Embryonic facial prominence (tissue), 1 donor: Measurements from ENCODE around the gene OPCML.

Experiments used
- DNase-seq: peaks from one replicate; pipeline ENCODE4 v3.0.0-alpha.2; 2016; ENCODE audit errors: extremely low spot score

OPCML gene

DNA sequence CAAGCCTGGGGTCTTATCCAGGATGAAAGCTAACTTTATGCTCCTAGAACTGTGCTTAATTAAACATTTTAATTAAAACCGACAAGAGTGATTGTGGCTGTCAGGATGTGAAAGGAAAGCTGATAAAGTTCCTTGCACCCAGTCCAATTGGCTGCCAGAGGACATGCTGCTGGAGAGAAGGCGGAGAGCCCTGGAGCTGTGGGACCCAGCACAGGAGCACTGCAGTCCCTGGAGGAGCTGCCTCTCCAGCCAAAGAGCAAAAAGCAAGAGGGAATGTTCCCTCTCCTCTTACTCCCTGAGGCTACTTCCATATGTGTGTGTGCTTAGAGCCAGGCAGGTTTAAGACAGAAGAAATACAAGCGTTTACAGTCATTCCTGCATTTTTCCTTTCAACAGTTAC lies 118.6 kb downstream of the OPCML start:
- no peak for DNase-seq

DNA sequence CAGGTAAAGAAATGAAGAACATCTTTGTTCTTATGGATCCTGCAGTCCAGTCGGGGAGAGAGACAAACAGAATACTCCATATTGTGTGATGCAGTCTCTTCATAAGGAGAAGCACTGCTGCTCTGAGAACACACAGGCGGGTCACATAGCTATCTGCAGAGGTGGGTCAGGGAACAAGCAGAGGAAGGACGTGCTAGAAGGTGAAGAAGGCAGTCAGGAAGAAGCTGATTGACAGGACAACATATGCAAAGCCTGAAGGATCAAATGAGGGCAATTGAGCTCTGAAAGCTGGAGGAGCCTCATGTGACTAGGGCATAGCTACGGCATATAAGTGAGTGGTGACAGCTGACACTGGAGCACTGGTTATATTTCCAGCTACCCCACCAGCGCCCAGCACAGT lies 122.5 kb downstream of the OPCML start:
- DNase-seq: no peak

DNA sequence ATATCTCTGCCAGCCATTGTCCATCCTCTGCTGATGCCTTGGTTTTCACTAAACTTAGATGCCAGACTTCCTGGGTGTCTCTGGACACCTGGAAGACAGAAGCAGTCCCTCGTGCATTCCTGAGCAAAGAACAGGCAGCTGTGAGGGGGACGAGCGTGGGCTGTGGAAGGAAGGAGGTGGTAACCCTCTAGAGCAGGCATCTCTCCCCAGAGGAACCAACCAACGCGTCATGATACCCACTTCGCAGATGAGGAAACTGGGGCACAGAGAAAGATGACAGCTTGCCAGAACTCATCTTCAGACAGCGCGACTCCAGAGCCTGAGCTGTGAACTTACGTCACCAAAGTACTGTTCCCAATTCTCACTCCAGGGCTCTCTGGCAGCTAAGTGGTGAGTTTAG lies 123.4 kb downstream of the OPCML start:
- DNase-seq: no peak

DNA sequence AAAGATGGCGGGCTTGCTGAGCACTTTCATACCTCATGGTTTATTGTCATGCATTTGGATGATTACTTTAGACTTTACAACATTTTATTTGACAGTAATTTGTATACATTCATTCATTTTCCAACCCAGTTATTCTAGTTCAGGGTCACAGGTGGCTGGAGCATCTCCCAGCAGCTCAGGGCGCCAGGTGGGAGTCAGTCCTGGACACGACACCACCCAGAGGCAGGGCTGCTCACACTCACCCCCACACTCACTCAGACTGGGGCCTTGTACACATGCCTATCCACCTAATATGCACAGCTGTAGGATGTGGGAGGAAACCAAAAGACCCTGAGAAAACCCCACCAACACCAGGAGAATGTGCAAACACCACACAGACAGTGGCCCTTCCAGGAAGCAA lies 123.9 kb downstream of the OPCML start:
- no peak for DNase-seq

DNA sequence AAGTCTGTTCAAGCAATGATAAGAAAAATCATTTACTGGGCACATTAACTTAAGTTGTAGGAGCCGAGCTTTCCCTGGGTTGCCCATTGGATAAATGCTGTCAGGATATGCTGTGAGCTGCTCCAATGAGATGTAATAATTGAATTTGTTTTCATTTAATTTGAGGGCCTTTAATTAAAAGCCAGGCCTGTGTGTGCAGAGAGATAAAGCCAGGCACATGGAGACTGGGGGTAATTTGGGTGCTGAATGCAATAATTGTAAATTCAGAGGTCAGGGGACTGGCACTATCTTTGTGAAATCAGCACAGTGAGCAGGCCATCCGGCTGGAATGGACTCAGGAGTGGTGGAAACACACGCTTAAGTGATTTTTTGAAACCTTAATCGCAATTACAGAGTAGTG lies 125.8 kb downstream of the OPCML start:
- DNase-seq: no peak

DNA sequence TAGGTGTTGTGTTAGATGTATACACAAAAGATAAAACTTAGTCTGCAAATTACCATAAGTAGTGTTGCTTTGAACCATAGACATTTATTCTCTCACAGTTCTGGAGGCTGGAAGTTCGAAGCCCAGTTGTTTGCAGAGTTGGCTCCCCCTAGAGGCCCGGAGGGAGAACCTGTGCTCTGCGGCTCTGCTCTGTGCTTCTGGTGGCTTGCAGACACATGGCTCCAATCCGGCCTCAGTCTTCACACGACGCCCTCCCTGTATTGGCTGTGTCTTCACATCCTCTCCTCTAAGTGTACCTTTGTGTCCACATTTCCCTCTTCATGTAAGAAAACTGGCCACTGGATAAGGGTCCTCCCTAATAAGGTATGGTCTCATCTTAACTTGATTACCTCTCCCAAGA lies 128.4 kb downstream of the OPCML start:
- DNase-seq: no peak

DNA sequence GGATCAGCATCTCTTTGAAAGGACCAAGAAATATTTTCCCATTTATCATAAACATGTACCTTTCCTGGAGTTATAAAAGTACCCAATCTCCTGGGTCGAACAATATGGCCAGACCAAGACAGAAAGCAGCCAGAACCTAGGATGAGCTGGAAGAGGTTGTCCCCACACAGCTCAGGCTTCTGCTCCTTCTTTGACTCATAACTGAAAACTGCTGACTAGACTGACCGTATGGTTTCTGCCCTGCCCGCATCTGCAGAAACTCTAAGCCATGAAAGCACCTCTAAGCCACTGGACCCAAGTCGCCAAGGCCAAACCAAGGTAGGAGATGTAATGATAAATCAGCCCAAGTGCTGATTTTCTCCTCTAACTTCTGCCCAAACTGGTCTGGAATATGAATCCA lies 129.8 kb downstream of the OPCML start:
- no peak for DNase-seq

DNA sequence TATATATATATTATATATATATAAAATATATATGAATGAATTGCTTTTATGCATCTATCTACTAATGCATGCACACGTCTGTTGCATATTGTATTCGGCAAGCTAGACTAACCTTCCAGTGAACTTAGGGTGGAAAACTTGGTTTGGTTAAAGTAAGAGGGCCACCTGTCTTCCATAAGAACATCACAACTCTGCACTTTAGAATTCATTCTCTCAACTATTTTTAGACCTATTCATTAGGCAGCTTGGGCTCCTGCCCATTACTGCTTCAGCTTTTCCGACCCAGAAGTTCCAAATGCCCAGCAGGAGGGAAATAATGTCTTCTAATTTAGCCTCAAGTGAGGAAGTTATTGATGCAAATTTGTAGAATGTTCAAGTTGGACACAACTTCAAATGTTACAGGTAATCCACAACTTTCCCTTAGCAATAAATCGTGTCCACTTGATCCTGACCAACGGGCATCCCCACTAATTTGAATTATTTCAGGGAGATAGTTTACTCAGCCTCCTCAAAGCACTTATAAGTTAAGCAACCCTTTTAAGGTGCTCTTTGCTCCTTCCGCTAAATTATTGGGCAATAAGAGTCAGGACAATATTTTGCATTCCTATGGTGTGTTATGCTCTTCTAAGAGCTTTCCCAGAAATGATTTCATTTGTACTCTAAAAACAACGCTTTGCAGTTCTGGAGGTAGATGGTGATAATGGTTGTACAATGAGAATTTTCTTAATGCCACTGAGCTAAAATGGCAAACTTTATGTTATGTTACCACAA lies 132.3 kb downstream of the OPCML start:
- DNase-seq: no peak

DNA sequence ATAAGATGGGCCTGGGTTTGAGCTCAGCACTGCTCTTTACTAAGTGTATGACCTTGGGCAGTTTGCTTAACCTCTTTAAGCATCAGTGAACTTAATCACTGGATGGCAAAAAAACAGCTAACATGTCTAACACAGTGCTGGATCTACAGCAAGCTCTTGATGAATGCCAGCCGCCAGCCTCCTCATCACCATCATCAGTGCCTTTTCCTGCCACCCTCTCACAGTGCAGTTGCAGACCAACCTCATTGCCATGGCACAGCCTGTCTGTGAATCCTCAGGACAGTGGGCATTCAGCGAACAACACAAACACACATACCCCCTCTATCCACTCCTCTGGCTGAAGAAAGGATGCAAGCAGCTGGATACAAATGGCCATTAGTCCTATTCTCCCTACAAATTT lies 133.0 kb downstream of the OPCML start:
- no peak for DNase-seq

DNA sequence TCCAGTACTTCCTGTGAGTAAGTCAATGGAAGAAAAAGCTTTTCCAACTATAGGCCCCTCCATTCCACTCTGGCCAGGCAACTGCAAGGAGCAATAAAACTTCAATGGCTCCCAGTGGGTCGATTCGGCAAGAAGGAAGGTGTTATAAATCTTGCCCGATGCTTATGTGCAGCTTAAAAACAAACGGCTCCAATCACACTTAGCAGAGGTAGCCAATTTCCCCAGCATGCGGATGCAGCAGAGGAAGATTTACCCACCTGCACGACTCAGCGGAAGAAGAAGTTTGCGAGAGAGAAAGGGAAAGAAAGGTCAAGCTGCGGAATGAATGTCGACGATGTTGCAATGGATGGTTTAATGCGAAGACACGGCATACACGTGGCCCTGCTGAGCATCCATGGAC lies 141.5 kb downstream of the OPCML start:
- no peak for DNase-seq

DNA sequence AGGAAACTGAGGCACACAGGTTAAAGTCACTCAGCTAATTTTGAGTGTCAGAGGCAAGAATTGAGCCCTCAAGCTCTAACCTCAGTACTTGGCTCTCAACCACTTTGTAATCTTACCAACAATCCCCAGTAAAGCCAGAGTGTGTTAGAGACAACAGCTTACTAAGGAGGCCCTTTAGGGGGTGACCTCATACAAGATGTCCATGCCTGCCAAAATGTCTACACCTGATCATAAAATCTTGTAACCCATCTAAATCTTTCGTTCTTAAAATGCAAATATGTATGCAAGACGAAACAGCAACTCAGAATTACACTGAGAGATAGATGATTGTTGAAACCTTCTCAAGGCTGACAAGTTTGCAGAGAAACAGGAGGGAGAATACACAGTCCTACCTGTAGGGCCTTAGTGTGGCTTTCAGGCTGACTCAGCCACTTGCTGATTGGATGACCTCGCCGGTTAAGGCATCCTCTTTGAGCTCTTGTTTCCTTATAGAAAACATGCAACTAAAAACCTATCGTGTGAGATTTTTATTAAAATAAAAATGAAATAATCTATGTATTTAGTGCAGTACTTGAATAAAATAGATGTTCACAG lies 143.2 kb downstream of the OPCML start:
- no peak for DNase-seq

DNA sequence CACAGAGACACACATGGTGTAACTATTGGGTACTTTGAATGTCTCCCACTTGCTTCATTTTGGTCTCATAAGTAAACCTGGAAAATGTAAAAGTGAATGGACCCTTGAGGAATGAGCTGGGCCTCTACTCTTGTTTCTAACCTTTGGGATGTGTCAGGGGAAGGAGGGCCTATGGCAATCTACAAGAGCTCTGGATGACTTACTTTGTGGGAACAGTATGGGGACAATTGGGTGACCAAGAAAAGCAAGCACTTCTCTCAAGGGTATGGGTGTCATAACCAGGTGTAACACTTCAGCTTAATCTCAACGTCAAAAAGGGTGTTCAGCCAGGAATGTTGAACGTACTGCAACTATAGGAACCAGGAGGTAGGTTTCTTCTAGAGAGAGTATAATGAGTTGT lies 144.0 kb downstream of the OPCML start:
- DNase-seq: no peak

DNA sequence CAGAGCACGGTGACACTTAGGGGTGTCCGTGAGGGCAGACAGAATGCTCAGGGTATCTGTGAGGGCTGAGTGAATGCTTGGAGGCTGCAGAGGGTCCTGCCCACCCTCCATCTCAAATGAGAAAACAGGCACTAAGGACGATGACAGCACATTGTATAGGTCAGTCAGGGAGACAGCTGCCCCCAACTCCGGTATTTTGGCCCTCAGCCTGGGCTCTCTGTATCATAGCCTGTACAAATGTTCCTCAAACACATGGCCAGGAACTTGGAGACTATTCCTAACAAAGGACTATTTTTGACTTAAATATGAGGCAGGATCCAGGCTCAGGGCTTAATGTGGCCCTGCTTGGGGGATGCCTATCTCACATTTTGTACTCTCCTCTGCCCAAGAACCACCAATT lies 145.4 kb downstream of the OPCML start:
- no peak for DNase-seq

DNA sequence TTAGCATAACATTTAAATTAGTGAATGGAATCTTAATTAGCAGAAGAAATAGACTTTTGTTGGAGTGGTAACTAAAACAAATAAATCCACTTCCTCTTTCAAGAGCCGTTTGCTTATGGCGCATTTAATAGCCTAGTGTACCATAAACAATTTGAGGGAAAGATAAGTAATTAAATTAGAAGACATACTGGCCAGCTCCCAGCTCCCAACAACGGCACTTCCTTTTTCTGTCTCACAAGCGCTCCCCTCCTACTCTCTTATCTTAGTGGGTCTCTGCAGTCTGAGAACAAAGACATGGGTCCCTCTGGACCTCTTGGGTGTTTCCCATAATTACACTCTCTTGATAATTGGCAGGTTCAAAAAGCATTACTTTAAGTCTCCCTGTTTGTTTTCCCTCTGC lies 146.0 kb downstream of the OPCML start:
- no peak for DNase-seq

DNA sequence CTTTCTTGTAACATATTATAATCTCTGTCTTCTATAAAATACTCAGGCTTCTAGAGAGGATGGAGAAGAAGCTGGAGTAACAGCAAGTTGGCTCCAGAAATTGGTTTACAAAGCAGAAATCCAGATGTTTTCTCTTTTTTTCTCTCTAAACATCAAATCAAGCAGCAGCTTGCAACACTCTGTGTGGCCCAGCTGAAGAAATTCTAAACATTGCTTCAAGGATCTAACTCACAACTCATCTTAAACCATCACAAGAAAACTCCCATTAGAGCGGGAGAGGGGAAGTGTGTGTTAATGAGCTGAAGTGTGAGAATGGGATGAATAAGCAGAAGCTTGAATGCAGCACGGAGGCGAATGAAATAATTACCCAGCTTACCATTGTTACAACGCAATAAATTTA lies 146.5 kb downstream of the OPCML start:
- DNase-seq: no peak

DNA sequence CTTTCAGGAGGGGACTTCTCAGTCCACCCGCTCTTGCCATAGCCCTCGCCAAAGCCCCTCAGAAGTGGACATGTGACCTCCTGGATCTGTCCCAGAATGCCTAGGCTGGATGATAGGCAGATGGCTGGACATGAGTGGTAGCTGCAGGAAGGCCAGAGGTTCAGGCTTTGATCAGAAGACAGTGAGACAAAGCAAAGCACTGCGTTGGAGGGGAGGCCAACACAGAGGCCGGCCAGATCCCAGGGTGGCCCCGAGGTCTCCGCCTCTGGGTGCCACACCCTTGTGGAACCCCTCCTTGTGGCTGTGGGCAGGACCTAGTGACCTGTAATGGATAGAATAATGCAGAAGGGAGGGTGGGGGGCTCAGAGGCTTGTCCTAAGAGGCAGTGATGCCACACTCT lies 147.6 kb downstream of the OPCML start:
- DNase-seq: no peak

DNA sequence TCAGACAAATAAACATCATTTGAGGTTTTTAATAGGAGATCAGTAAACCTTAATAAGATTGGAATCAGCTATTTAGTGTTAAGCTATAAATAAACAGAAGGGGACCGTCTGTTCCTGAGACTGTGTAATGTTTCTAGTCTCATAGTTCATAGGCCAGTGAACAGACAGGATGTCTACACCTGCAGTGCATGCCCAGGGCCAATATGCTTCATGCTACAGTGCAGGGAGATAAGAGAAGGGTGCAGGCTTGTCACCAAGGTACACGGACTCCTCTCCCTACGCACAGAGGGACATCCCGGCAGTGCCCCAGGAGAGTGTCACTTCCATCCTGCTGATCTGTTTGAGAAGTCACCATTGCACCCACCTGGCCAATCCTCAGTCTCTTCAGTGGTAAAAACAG lies 148.6 kb downstream of the OPCML start:
- DNase-seq: no peak

DNA sequence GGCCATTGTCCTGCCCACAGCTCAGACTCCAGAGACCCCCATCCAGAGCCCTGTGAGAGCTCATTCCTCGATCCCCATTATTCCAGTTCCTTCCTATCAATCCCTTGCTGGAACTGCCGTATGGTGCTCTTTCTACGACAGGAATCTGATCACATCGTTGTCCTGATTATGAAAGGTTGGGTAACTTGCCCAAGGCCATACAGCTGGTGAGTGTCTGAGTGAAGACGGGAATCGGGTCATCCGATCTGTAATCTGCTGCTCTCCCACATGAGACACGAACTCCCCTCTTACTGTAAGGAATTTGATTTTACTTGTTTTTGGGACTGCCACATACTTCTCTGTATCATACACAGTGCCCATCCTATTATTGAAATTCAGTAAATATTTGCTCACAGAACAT lies 149.1 kb downstream of the OPCML start:
- DNase-seq: no peak

DNA sequence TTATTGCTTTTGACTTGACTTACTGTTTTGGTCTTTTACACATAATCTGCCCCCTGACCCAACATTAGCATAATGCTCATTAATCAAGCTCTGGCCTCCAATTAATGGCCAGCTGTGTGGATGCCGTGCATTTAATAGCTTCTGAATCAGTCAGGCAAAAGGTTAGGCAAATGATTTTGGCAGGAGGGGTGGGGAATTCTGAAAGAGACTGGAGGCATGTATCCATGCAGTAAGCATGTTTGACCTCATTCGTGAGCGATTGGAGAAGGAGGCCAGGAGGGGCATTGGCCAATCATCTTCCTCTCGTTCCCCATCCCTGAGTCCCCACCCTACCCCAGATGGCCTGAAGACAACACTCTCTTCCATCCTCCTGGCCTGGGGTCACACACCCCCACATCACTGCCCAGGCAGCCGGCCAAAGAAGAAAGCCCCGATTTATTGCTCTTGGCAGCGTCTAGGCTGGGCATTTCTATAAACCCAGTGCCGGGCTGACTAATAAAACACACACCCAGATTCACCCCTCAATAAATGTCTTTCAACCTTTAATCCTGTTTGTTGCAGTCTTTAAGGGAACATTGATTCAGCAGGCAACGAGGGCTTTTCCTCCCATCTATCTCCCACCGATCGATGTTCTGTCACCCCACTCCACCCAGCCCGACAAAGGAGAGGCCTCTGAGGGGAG lies 150.0 kb downstream of the OPCML start:
- DNase-seq: no peak

DNA sequence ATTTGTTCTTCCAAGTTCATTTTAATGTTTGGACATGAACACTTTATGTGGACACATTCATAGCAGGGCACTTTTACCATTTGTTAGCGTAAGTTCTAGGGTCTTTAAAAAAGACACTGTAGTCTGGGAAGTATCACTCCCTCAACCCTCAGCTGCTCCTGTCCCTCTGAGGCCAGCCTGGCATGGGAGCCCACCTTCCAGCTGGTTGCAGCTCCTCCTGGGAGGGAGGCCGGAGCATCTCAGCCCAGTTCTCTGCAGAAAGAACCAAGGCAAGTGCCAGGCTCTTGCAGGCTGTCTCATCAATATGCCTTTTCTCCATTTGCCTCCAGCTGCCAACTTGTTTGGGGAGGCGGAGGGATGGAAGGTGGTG lies 150.6 kb downstream of the OPCML start:
- no peak for DNase-seq

DNA sequence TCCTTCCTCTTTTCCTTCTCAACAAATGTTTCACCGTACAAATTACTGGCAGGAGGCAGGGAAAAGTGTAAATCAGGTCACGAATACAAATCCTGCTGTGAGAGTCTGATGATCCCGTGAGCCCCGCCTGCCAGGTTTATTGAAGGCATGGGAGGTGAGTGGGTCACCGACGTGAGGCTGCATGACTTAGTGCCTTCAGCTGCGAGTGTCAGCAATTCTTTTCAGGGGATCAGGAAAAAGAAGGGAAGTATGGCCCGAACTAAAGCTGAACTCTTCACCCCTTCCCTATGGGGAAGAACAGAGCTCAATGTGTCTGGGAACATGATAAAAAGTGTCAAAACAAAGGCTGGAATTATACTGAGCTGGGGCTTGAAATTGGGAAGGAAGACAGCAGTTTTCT lies 166.2 kb downstream of the OPCML start:
- DNase-seq: no peak

DNA sequence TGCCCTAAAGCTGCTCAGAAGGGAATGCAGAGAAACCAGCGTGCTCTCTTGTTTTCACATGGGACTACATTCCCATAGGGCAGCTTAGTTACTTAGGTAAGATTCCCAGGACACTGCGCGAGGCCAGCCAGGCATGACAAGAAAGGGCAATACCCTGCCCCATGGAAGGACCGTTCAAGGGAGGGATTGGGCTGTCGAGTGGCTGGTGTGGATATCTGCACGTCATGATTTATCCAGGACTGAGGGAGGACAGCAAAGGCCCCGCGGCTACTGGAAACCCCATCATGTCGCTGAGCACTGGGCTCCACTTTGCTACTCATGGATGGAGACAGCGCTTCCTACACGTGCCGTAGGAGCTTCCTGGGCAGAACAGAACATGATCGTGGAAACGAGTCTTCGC lies 169.4 kb downstream of the OPCML start:
- DNase-seq: no peak

DNA sequence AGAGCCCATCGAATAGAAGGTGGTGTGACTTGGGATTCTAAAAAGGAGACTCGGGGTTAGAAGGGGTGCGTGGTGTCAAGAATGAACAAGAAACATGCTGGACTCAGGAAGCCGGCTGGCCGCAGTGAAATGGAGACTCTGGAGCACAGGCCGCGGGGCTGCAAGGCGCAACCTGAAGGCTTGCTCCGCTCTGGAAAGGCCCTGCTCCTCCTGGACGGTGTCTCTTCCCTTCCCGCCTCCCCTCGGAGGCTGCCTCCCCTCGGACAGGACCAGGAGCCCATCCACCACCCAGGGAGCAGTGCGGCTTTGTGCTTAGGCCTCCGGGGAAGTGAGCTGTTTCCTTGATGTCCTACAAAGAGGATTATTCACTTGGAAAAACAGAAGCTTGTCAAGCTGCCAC lies 170.1 kb downstream of the OPCML start:
- no peak for DNase-seq

DNA sequence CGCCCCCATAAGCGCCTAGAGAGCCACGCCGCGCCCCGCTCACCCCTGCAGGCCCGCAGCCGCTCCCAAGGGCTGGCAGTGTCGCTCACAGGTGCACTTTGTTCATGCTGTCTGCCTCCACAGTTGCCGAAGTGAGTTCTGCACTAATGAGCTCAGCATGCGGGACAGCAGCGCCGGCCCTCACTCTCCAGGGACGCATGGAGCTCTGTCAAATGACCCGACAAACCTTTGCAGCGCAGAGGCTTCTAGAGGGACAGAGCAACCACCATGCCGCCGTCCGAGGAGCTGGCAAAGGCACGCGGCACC lies 170.7 kb downstream of the OPCML start:
- no peak for DNase-seq
